ENCODE data around the gene RTN1.

DNA sequence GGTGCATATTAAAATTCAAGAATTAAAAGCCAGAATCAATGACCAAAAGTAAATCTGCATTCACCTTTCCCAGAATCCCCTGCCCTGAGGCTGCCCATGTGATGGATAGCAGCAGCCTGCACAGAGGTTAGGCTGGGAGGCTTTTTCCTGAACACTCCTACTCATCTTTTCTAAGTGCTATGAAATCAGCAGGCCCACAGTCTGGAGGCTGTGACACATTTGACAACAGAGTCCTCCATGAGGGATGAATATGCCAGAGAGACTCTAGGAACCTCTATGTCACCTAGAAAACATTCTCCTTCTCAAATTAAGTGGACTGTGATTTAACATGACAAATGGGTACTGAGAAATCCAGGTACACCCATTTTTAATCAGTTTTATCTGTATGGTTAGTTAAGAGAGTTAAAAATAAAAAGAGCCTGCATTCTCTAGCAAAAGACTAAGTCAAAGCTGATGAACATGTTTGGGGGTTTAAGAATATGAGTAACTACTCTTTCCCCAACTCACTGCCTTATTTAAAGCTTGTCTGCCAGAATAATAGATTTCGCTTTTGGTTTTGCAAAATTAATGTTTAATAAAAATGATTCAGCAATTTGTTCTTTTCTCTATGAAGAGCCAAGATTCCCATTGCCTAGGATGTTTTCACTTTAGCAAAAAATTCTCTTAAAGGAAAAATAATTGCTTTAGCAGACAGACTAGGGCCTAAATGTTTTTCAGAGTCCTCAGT lies 115.0 kb downstream of the RTN1 start:
- TF ChIP-seq, protein P1, sequence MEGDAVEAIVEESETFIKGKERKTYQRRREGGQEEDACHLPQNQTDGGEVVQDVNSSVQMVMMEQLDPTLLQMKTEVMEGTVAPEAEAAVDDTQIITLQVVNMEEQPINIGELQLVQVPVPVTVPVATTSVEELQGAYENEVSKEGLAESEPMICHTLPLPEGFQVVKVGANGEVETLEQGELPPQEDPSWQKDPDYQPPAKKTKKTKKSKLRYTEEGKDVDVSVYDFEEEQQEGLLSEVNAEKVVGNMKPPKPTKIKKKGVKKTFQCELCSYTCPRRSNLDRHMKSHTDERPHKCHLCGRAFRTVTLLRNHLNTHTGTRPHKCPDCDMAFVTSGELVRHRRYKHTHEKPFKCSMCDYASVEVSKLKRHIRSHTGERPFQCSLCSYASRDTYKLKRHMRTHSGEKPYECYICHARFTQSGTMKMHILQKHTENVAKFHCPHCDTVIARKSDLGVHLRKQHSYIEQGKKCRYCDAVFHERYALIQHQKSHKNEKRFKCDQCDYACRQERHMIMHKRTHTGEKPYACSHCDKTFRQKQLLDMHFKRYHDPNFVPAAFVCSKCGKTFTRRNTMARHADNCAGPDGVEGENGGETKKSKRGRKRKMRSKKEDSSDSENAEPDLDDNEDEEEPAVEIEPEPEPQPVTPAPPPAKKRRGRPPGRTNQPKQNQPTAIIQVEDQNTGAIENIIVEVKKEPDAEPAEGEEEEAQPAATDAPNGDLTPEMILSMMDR (IDR thresholded peaks at IDR 0.05): no peak
- TF ChIP-seq POLR2AphosphoS5 (IDR thresholded peaks at IDR 0.05) (no peak), POLR2A (IDR thresholded peaks at IDR 0.05) (no peak), EP300 (IDR thresholded peaks at IDR 0.05) (no peak)

All from suprapubic skin (tissue), 4 donors.